Prostate gland (tissue), 2 donors: ENCODE data around the gene VAV3. TPM values are rescaled to one million over a fixed set of nuclear protein-coding genes. Genes with fewer than 3 reads are reported as not detected.

Experiments
- DNase-seq: peaks from one replicate; pipeline ENCODE4 v3.0.0-alpha.2; 2019; ENCODE audit warnings: low spot score
- H3K27ac ChIP-seq, 2 donors: fragments of 200-600 bp; sonication (generic); 2 replicates each; pipeline ENCODE4 v1.5.1; 2017 to 2019
- H3K27me3 ChIP-seq: fragments of 200-600 bp; sonication (generic); replicated peaks from 2 replicates; pipeline ENCODE4 v1.5.1; 2019; ENCODE audit not compliant: insufficient read depth
- H3K36me3 ChIP-seq, 2 donors: fragments of 200-600 bp; sonication (generic); 1 replicate in 1 of 2; 2 replicates in 1 of 2; pipeline versions ENCODE4 v1.5.1 to v1.8.1; 2017 to 2019
- H3K4me1 ChIP-seq: fragments of 200-600 bp; sonication (generic); replicated peaks from 2 replicates; pipeline ENCODE4 v1.5.1; 2019
- H3K4me3 ChIP-seq, 2 donors: fragments of 200-600 bp; sonication (generic); 2 replicates each; pipeline ENCODE4 v1.5.1; 2017 to 2019
- H3K9me3 ChIP-seq: fragments of 200-600 bp; sonication (generic); 2 replicates; pipeline ENCODE4 v1.5.1; 2017
- POLR2A ChIP-seq: fragments of 450-650 bp; IDR thresholded peaks from one replicate; pipeline ENCODE4 v1.6.1; 2016; ENCODE audit warnings: antibody characterized with exemption, mild to moderate bottlenecking
- POLR2AphosphoS5 ChIP-seq: sonication (generic); formaldehyde crosslinking; IDR thresholded peaks from one replicate; pipeline ENCODE4 v1.6.1; 2017; ENCODE audit warnings: antibody characterized with exemption
- WGBS: methylation state at CpG from one replicate; pipeline ENCODE4 v1.1.5; 2018; 5-methylcytosine and 5-hydroxymethylcytosine counted together
- intact Hi-C: fragments of 100-400 bp; cut with DNase I; formaldehyde crosslinking; loops from one replicate; pipeline ENCODE4 v1.14.2; 2022
- total RNA-seq, 2 donors: library from RNA; depleted of rRNA; stranded (reverse); fragments of >200 nt; gene quantifications; one replicate each; pipeline ENCODE4 v1.1.0, GENCODE V29; 2016
- TF ChIP-seq, protein P1 (sequence below), 4 experiments: fragments of 200-600 bp in 2 of 4; fragments of 450-650 bp in 2 of 4; sonication (generic) in 2 of 4; IDR thresholded peaks; 1 replicate in 3 of 4; 2 replicates in 1 of 4; pipeline ENCODE4 v1.5.1; 2016 to 2019; ENCODE audit warnings: antibody characterized with exemption in 4 of 4, mild to moderate bottlenecking in 2 of 4, moderate library complexity in 2 of 4

The VAV3 gene
- total RNA-seq, 2 donors from 2014 or later: 14.5 TPM

- DNase-seq: no peak
- H3K4me3 ChIP-seq: no peak overlapping the region
- no peak for TF ChIP-seq POLR2A
- TF ChIP-seq, protein P1, sequence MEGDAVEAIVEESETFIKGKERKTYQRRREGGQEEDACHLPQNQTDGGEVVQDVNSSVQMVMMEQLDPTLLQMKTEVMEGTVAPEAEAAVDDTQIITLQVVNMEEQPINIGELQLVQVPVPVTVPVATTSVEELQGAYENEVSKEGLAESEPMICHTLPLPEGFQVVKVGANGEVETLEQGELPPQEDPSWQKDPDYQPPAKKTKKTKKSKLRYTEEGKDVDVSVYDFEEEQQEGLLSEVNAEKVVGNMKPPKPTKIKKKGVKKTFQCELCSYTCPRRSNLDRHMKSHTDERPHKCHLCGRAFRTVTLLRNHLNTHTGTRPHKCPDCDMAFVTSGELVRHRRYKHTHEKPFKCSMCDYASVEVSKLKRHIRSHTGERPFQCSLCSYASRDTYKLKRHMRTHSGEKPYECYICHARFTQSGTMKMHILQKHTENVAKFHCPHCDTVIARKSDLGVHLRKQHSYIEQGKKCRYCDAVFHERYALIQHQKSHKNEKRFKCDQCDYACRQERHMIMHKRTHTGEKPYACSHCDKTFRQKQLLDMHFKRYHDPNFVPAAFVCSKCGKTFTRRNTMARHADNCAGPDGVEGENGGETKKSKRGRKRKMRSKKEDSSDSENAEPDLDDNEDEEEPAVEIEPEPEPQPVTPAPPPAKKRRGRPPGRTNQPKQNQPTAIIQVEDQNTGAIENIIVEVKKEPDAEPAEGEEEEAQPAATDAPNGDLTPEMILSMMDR (IDR thresholded peaks at IDR 0.05): no peak
- no peak for TF ChIP-seq POLR2AphosphoS5
- H3K27me3 ChIP-seq: no peaks in the 10 kb centered on the region
- H3K27ac ChIP-seq: no peak overlapping the region
- H3K9me3 ChIP-seq: no peaks in the 10 kb centered on the region
- intact Hi-C loops: no loop called here
- H3K4me1 ChIP-seq: peaks cover 7% of the 10 kb centered on the region
- 95% methylated on average over 3 of the region's 3 CpGs for WGBS
- no peaks in the 10 kb centered on the region for H3K36me3 ChIP-seq
Observed at GRCh38 chr1:107785496-107786202, 179.3 kb downstream of the VAV3 start.

- intact Hi-C loops: loop anchor here (1.0 kb wide), 1 partner anchor 343 kb away; no protein-coding TSS in a partner anchor
- DNase-seq: peak; percentile 57
- peaks cover 7% of the 10 kb centered on the region for H3K4me1 ChIP-seq
- H3K4me3 ChIP-seq: no peak overlapping the region
- no peaks in the 10 kb centered on the region for H3K36me3 ChIP-seq
- peak overlapping the region; percentile 69 to 75 for H3K27ac ChIP-seq
- 6% methylated on average over 6 of the region's 6 CpGs for WGBS
- H3K9me3 ChIP-seq: no peaks in the 10 kb centered on the region
- TF ChIP-seq POLR2A: no peak
- TF ChIP-seq POLR2AphosphoS5: peak; percentile 90
- TF ChIP-seq, protein P1 (IDR thresholded peaks at IDR 0.05): peak; percentile 64 to 94 (median 86)
- H3K27me3 ChIP-seq: no peaks in the 10 kb centered on the region
Observed at GRCh38 chr1:107782217-107782845, 182.6 kb downstream of the VAV3 start.

GRCh38 chr1:107781245-107781644 lies 183.7 kb downstream of the VAV3 start:
- intact Hi-C loops: no loop called here
- 89% methylated on average over 2 of the region's 2 CpGs for WGBS

GRCh38 chr1:107777664-107778047 lies 187.3 kb downstream of the VAV3 start:
- Histone ChIP-seq H3K4me1 (no peaks in the 10 kb centered on the region), H3K9me3 (no peaks in the 10 kb centered on the region), H3K27ac (no peak overlapping the region), H3K36me3 (no peaks in the 10 kb centered on the region), H3K4me3 (no peak overlapping the region), H3K27me3 (no peaks in the 10 kb centered on the region)
- intact Hi-C loops: no loop called here
- no peak for DNase-seq
- 93% methylated on average over 3 of the region's 3 CpGs for WGBS
- TF ChIP-seq, protein P1 (IDR thresholded peaks at IDR 0.05): no peak
- TF ChIP-seq POLR2A: no peak

More at GRCh38 chr1:107781245-107781644, 183.7 kb downstream of the VAV3 start:
- H3K4me1 ChIP-seq: peaks cover 7% of the 10 kb centered on the region
- H3K27me3 ChIP-seq: no peaks in the 10 kb centered on the region
- H3K27ac ChIP-seq: no peak overlapping the region
- no peak overlapping the region for H3K4me3 ChIP-seq
- H3K36me3 ChIP-seq: no peaks in the 10 kb centered on the region
- no peak for DNase-seq
- no peaks in the 10 kb centered on the region for H3K9me3 ChIP-seq
- no peak for TF ChIP-seq POLR2A
- no peak for TF ChIP-seq POLR2AphosphoS5
- TF ChIP-seq, protein P1 (IDR thresholded peaks at IDR 0.05): no peak
